Right renal cortex interstitium (tissue), 3 donors: ENCODE data around the gene DBR1. TPM values are rescaled to one million over a fixed set of nuclear protein-coding genes. Genes with fewer than 3 reads are reported as not detected.

Experiments
- DNase-seq, 3 donors: peaks; one replicate each; pipeline ENCODE4 v3.0.0-alpha.2; 2013; ENCODE audit warnings: low read depth in 3 of 3, low spot score in 2 of 3
- polyA plus RNA-seq, 3 donors: library from polyadenylated mRNA; unstranded; fragments of 120-200 nt; gene quantifications; one replicate each; pipeline ENCODE4 v1.2.1, GENCODE V29; 2013; ENCODE audit not compliant: insufficient read length in 3 of 3

DBR1 gene
- 10 to 100 TPM; 19.9 to 21.8 (median 20.1) TPM for polyA plus RNA-seq

DNA sequence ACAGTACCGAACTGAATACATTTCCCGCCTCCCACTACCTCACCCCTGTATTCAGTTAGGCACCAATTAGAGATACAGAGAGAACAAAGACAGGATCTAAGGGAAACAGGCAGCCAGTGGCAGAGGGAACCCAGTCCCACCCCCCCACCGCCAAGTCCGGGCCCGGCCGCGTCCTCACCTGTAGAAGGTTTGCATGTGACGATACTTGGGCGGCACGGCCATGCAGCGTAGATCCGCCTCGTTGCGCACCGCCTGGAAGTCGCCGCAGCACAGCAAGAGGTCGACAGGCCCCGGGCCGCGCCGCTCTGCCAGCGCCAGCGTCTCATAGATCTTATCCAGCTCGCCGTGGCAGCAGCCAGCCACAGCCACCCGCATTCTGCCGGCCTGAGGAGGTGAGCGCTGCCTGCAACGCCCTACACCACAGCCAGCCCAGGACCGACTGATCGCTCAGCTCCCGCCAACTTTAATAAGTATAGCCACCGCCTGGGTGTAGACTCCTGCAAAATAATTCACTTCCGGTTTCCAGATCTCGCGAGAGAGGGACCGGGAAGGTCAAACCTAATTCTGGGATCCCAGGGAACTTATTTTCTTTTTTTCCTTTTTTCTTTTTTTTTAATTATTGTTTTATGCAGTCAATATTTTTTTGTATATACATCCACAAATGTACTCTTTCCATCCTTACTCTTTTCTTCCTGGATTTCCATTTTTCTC, at the start of gene DBR1:
DBR1 (minus strand) TSS at position 501 of the 711 bp plus-strand sequence; CDS start at position 375, 126 bp downstream.
- DNase-seq, result peak; percentile 79 to 88 (median 81)

DNA sequence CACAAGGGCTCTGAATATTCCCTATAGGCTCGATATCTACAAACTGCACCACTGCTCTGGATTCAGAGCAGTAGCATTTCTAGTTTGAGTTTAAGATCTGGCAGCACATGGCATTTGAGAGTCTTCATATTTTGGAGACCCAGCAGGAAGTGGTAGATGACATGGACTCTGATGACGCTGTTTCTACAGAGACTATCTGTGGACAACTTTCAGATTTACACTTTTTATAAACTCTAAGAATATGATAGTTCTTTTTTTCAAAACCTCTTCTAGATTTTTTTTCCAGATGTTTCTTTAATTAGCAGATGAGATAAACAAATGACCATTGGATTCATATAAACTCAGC, 48.2 kb upstream of the DBR1 start:
- DNase-seq, result no peak

DNA sequence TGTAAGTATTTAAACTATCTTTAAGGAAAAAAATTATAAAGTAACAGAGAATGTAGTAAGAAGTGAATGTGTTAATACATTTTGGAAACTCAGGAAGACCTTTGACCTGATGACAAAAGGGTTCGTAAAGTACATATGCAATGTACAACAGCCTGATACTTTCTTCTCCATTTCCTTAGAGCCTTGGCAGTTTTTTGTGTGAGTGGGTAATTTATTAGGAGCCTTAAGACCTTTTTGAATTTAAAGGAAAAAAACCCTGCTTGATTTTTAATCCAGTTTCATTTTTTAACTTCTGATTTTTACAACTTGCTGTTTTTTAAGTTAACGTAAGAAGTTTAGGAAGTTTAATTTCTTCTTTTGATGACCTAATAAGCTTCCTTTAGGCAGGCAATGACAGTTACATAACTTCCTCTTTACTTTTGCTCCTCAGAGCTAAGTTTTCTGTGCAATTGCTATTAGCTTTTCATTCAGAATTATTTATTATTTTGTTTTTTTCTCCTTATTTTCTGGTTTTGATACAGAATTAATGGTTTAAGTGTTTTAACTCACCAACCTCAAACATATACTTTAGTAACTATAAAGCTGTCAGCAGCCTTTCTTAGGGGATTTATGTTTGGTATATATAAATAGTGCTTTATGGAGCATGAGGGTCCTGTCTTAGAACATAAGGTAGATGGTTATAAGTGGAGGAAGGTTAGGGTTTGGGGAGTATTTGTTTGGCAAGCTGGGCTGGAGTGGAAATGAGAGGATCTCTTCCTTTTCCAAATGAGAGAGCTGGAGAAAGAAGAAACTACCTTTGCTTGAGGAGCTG, 47.6 kb upstream of the DBR1 start:
- no peak for DNase-seq

GRCh38 chr3:138220788-138221187, 46.1 kb upstream of the DBR1 start:
- no peak for DNase-seq

GRCh38 chr3:138220242-138220641, 45.5 kb upstream of the DBR1 start:
- DNase-seq, result no peak

DNA sequence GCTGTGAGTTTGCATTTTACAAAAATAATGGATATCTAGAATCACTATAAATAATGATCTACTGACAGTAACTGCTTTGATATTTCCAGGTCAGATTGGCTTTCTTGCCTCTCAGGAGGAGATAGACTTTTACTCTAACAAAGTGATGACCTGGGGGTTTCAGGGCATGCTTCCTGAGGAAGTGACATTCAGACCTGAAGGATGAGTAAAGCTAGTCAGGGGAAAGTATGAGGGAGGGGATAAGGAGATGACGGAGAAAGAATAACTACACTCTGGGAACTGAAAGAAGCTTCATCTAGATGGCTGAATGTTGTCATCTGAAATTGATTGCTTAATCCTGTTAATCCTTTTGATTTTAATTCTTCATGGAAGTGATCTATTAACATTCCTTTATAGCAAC, 44.5 kb upstream of the DBR1 start:
- DNase-seq, result no peak

GRCh38 chr3:138213398-138214085, 38.8 kb upstream of the DBR1 start:
- DNase-seq, result no peak

GRCh38 chr3:138210528-138210927, 35.8 kb upstream of the DBR1 start:
- no peak for DNase-seq

- DNase-seq, result no peak
Observed at GRCh38 chr3:138206196-138206595, 31.5 kb upstream of the DBR1 start.

- DNase-seq, result no peak
Observed at GRCh38 chr3:138205527-138205926, 30.8 kb upstream of the DBR1 start.

- no peak for DNase-seq
Observed at GRCh38 chr3:138203938-138204337, 29.2 kb upstream of the DBR1 start.

- no peak for DNase-seq
Observed at GRCh38 chr3:138202945-138203701, 28.4 kb upstream of the DBR1 start.

DNA sequence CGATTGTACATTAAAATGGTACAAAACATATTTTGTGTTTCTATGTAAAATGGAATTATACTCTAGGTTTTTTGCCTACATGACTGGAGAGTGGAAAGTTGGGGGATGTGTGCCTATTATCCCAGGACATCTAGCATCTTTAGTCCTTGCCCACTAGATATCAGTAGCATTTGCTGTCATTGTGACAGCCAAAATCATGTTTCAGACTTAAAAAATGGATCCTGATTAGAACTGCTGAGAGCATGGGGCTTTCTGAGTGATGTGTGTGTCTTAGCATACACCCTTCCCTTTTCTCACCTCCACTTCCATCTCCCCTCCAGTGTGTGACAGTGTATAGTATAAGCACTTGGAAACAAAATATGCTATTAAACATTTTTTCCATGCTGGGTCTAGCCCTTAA, 25.7 kb upstream of the DBR1 start:
- DNase-seq, result no peak

DNA sequence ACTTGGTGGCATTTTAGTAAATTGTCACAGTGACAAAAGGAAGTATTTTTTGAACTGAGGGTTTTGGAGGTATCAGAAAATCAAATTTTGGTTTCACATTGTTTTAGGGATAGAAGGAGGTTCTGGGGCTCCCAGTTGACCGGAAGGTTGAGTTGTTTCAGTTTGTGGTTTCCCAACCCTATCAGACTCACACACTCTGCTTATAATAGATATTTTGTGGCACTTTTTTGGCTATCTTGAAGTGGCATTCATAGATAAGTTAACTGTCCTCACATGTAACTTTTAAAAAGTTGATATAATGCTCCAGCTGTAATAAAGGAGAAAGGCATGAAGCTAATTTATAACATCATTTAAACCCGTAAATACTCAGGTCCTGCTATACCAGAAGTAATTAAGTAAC, 25.1 kb upstream of the DBR1 start:
- DNase-seq, result no peak

DNA sequence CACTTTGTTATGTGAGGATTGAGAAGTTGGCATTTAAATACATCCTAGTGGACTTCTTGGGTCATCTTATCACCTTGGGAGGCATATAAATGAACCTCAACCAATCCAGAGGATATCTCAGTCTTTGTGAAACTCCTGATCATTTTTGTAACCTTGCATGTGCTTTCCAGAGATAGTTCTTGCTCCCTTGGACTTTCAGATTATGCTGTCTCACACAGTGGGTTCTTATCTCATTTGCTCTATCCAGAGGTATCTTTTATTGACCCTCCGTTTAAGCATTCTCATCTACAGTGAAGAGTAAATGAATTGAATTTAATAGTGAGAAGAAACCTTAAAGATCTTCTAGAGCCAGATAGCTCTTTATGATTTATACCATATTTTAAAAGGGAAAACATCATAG, 22.8 kb upstream of the DBR1 start:
- DNase-seq, result no peak

GRCh38 chr3:138197058-138197457, 22.3 kb upstream of the DBR1 start:
- DNase-seq, result no peak

GRCh38 chr3:138196023-138196422, 21.3 kb upstream of the DBR1 start:
- no peak for DNase-seq

GRCh38 chr3:138195481-138195880, 20.8 kb upstream of the DBR1 start:
- no peak for DNase-seq

DNA sequence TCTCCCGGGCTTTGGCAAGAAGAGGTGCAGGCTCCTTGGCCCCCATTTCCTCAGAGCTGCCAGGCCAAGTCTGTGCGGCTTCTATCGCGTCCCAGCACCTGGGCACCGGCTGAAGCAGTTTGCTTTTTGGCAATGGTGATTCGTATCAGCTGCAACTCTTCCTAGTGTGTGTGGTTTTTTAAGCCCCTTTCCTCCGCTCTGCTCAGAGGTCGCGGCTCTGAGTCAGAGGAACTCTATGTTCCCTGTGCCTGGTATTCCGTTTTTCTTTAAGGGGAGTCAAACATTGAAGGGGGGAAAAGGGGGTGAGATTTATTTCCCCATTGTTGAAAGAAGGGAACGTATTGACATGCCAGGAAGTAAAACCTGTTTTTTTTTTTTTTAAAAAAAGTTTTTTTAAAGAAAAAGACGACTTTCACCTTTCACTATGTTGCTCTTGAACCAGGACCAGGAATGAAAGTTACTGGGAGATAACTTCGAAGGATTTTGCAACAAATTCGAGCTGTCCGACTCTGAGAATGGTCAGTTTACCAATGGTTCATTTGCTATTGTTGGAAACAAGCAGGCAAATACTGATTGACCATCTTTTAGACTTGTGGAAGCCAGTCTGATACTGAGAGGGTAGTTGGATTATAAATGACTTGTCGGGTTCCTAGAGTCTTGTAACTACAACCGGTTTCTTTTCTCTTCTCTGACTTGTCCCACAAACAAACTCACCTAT, 13.5 kb upstream of the DBR1 start:
- no peak for DNase-seq
